GM19193 (cell line): ENCODE results near the gene CEP85.
A peak's percentile ranks its signal among the peaks of the same experiment; 100 is the strongest.

Source experiments
- POLR2A ChIP-seq: IDR thresholded peaks from 4 replicates; pipeline ENCODE4 v1.6.1; 2011; ENCODE audit not compliant: insufficient read depth, insufficient read length; ENCODE audit errors: extremely low read depth

CEP85 gene

DNA sequence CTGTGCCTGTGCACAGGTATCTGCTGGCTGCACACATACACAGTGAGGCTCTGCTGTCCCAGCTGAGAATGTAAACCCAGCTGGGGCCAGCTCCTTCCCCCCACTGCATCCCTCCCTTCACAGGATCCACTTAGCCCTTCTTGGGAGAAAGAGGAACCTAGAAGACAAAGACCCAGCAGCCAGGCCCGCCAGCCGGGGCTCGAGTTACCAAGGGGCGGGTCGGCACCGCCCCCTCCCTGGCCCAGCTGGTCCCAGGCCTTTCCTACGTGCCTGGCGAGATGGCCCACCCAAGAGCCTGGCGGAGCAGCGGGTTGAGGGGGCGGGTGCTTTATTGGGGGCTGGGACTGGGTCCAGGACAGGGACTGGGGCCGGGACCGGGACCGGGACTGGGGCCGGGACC lies 48.0 kb downstream of the CEP85 start:
- TF ChIP-seq POLR2A: no peak

DNA sequence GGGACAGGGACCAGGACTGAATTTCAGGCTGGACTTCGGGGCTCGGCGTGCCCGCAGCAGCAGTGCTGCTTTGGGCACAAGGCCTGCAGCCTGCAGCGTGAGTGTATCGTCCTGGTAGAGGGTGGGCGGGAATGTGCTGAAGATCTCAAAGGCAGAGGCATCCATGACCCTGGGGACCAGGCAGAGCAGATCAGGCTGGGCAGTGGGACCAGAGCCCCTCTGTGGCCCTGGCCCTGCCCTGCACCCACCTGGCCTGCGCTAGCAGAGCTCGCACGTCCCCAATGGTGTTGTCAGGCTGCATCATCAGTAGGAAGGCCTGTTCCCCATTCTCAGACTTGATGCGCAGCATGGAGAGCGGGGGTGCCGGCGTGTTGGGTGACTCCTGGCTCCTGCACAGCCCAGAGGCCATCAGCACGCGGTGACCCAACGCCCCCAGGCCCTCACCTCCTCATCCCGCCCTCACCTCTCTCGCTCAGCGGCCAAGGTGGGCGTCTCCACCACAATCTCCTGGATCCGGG lies 48.5 kb downstream of the CEP85 start:
- TF ChIP-seq POLR2A: no peak

DNA sequence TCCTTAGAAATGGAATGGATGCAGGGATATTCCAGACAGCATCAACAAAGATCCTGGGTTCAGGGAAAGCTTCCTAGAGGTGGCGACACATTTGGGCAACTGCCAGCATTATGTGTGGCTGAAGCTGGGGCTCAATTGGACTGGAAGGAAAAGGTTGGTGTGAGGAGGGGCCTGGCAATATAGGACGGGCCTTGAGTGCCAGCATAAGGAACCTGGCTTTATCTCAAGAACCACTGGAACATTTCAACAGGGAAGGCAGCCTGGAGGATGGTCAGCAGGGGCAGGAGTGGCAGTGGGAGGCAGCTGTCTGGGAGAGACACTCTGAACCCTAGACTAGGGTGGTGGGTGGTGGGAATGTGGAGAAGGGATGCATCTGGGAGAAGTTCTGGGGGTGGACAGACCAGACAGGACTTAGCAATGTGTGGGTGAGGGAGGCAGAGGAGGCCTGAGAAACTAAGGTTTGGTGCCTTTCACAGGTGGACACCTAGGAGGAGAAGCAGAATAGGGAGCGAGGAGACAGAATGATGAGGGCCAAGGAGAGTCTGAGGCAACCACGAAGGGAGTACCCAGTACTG lies 49.4 kb downstream of the CEP85 start:
- TF ChIP-seq POLR2A: no peak

DNA sequence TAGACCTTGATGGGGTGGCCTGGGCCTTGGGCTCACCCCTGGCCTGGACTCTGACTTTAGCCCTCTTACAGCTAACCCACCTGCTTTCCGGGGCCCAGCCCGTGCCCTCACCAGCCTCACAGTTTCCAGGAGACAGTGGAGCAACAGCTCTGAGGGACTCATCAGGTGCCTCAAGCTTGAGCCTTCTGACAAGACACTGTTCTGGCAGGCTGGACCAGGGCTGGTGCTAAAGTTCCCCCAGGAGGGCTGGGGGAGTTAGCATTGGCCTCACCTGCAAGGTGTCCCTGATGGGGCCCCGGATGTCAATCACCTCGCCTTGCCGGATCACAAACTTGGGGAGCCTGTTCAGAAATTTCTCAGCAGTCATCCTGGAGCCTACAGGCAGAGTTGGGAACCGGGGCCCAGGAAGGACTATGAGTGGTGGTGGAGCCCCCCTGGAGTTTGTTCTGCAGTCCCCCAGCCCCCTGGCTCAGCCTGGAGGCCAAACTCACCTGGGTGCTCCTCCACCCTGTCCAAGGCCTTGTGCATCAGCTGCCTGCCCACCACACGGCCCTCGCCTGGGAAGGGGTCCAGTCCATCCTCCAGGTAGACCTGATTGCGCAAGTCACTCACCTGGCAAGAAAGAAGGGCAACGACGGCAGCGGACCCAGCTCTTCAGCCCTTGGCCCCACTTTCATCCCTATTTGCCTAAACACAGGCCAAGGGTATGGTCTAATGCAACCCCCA lies 50.0 kb downstream of the CEP85 start:
- no peak for TF ChIP-seq POLR2A

DNA sequence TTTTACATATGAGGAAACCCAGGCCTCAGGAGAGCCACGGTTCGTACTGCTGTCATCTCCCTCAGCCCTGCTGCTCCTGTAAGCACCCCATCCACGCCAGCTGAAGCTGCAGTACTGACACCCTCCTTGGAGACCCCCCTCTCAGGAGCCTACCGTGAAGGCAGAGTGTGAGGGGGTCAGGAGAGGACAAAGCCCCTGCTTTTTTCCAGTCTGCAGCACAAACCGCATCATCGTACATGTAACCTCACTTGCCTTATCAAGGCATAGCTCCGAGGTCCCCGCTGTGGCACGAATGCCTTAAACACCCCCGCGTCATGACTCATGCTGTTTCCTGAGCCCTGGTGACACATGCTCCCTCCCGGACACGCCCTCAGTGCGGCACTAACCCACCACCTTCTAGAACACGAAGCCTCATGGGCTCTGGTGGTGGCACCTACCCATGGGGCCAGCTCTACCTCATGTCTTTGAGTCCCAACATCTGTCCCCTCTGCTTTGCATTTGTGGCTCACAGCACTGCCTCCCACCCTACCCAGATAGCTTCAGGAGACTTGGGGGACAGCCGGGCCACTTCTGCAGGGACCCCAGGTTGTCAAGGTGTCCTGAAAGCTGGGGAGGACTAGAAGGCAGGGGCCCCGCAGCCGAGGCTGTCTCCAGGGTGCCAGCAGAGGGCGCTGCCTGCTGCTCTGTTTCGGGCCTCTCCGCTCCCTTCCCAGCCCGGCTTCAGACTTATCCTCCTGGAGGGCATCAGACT lies 50.8 kb downstream of the CEP85 start:
- no peak for TF ChIP-seq POLR2A

DNA sequence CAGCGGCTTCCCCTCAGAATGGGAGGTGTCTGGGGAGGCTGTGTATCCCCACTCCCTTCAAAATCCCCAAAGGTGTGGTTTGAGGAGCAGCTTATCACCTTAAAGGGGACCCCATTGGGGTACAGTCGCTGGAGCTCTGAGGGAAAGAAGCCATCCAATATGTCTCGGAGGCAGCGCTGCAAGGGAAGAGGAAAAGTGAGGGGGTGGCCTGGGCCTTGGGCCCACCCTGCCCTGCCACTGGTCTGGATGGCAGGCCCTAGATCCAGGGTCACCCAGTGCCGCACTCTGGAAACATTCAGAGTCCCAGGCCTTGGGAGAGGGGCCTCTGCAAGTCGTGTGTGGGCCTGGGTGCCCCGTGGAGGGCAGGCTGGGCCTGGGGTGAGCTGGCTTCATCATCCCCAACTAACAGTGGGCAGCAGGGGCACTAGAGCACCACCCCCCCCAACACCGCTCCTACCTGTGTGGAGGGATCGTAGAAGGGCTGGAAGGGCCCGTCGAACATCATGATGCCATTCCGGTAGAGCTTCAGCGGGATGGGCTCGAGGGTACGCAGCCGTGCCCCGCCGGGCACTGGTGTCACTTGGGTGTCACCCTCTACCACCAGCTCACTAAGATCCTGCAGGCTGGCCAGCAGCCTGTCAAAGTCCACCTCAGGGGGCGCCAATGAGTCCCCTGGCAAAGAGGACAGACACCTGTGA lies 51.5 kb downstream of the CEP85 start:
- no peak for TF ChIP-seq POLR2A

DNA sequence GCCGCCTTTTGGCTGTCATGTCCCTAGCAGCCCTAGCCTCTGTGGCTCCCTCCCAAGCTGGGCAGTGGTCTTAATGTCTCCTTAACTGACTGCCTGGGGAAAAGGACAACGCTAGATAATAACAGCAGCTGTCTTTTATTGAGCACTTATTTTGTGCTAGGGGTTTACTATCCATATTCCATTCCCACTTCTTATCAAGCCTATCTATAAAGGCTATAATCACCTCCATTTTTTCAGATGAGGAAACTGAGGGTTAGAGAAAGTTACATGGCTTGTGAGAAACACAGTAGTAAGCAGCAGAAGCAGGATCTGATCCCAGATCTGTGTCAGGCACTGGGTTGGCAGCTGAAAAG lies 52.0 kb downstream of the CEP85 start:
- TF ChIP-seq POLR2A: no peak

DNA sequence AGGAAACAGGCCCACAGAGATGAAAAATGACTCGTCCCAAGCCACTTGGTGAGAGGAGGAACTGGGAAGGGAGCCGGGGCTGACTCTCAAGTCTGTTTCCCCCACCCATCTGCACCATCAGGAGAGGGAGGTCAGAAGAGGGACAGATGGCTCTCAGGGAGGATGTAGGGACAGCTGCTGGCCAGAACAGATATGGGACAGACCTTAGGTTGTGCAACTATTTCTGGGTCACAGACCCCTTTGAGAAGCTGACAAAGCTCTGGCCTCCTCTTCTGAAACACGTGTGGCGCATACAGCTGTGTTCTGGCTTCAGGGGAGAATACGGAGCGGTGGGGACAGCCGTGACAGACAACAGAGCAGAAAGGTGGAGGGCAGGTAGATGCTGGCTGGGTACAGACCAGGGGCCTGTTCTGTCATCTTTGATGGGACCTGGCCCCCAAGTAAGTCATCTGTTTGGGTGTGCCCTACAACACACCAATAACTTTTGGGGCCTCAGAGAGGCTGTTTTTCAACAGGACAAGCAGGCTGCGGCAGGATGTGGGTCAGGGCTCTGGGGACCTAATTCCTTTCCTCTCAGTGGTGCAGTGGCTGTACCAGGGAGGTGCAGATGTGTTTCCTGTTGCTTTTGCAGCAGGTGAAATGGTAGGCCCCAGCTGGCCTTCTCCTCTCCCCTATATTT lies 53.2 kb downstream of the CEP85 start:
- TF ChIP-seq POLR2A: peak; percentile 45

DNA sequence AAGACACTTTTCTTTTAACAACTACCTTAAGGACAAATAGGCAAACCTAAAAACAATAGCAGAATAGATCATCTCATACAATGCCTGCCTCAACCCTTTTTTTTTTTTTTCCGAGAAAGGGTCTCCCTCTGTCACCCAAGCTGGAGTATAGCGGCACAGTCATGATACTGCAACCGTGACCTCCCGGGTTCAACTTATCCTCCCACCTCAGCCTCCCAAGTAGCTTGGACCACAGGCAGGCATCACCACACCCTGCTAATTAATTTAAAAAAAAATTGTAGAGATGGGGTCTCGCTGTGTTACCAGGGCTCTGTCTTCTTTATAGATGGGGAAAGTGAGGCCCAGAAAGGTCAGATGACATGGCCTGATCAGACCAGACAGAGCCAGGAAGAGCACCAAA lies 53.8 kb downstream of the CEP85 start:
- no peak for TF ChIP-seq POLR2A

DNA sequence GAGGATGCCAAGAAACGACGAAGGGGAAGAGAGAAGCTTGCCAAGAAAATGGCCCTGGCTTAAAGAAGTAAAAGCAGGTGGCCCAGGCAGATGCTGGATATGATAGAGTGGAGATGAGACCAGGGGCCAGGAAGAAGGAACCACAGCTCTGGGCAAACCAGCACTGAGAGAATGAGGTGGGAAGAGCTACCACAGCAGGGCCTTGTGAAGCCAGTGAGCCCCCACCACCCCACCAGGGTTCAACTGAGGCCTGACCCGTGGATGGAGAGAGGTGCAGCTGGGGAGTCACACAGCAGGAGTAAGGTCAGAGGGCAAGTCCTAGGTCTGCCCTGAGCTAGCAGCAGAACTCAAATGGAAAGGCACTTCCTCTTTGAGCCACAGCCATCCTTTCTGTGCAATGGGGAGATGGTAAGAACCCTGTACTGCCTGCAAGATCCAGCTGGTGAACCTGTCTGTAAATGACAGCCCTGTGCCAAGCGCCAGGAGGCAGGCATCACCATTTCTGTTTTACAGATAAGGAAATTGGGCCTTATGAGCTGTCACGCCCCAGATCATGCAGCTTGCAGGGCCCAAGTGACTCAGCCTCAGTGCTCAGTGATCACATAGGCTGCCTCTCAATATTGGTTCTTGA lies 54.4 kb downstream of the CEP85 start:
- no peak for TF ChIP-seq POLR2A

DNA sequence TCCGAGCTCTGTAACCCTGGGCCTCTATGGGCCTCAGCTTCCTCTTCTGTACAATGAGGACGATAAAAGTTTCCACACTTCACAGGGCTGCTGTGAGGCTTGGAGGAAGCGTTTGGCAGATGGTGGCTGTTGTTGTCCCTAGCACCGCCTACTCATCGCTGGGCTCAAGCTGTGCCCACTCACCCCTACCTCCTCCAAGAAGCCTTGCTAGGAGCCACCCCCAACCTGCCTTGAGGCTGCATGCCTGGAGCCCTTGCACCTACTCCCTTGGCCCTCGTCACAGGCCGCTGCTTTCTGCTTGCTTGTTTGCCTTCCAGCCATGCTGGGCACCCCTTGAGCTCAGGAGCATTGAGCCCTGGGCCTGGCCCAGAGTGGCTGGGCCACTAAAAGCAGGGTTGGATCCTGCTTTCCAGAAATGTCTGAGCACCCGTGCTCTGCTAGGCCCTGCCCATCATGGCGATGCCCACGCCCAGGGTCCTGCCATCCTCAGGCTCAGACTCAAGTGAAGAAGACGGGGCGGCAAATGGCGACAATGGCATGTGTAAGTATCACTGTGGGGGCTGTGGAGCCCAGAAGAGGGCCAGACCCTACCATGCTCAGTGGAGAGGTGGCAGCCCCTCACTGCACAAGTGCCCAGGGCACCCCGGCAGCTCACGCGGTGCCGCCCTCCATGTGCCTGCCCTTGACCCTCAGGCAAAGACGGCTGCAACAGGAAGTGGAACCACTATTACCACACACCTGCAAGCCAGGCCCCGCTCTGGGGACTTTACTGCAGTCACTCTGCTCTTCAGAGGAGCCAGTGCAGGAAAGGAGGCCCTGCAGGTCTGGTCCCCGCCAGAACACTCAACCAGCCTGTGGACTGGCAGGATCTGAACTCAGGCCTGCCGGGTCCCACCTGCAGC lies 55.4 kb downstream of the CEP85 start:
- peak; percentile 57 for TF ChIP-seq POLR2A

DNA sequence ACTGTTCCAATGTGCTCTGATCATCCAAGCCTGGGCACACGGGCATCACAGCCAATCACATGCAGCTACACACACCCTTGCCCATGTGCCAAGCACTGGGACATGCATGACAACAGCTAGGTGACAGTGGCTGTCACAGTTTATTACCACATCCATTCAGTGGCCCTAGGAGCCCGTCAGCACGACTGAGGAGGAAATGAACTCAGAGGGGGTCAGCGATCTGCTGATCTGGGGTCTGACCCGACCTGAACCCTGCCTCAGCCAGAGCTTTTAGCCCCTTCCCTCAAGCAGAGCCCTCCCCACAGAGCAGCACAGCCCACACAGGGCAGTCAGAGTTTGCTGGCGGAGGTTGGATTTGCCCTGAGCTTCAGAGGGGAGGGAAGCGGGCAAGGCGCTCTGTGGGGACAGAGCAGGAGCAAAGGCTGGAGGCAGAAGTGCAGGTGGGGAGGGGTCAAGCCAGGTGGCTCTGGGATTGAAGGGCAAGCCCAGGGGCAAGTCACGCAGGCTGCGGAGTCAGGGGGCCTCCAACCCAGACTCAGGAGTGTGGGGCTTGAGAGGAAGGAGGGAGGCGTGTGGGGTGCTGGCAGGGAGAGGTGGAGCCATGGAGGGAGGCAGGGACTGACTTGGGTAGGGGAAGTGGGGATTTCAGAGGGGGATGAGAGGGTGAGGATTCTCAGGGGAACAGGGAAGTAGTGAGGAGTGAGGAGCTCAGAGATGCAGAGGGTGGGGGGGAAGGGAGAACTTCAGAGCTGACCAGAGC lies 56.3 kb downstream of the CEP85 start:
- TF ChIP-seq POLR2A: no peak

DNA sequence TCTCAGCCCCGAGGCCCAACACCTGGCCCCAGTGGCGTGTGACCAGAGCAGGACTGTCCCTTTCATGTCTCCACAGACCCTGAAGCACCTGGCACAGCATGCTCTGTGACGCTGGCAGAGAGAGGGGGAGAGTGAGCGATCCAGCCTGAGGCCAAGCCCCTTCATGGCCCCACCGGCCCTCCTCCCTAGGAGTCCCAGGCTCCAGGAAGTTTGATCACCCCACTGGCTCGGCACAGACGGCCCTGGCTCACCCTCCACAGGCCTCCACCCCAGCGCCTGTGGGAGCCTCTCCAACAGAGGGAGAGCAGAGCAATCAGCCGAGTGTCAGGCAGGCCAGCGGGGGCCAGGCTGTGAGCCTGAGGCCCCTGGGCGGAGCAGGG lies 56.9 kb downstream of the CEP85 start:
- TF ChIP-seq POLR2A: no peak
